Measurements from ENCODE around the gene APCDD1. TPM values are rescaled to one million over a fixed set of nuclear protein-coding genes. Genes with fewer than 3 reads are reported as not detected.

APCDD1 gene
- polyA plus RNA-seq, 1 donor from 2014 or later: not detected

- H3K4me3 Mint-ChIP-seq: no peak overlapping the region
- no peaks in the 10 kb centered on the region for H3K9me3 Mint-ChIP-seq
- no peaks in the 10 kb centered on the region for H3K4me1 Mint-ChIP-seq
- no peak overlapping the region for H3K27ac Mint-ChIP-seq
- no peaks in the 10 kb centered on the region for H3K36me3 Mint-ChIP-seq
- peaks cover 4% of the 10 kb centered on the region for H3K27me3 Mint-ChIP-seq
These were observed 10.0 kb upstream of the APCDD1 start for GRCh38 chr18:10444314-10445006.

GRCh38 chr18:10449396-10449795, 5.0 kb upstream of the APCDD1 start:
- no peak overlapping the region for H3K4me3 Mint-ChIP-seq
- H3K4me1 Mint-ChIP-seq: peaks cover 3 to 5% (median 5%) of the 10 kb centered on the region in 3 donors
- no peak overlapping the region for H3K27ac Mint-ChIP-seq
- peaks cover 14% of the 10 kb centered on the region for H3K27me3 Mint-ChIP-seq
- H3K36me3 Mint-ChIP-seq: no peaks in the 10 kb centered on the region
- H3K9me3 Mint-ChIP-seq: no peaks in the 10 kb centered on the region

GRCh38 chr18:10450986-10451385, 3.4 kb upstream of the APCDD1 start:
- Mint-ChIP-seq H3K4me1 (peaks cover 3 to 11% (median 5%) of the 10 kb centered on the region in 3 donors), H3K9me3 (no peaks in the 10 kb centered on the region), H3K27ac (no peak overlapping the region), H3K4me3 (no peak overlapping the region), H3K27me3 (peaks cover 21% of the 10 kb centered on the region), H3K36me3 (no peaks in the 10 kb centered on the region)

GRCh38 chr18:10453261-10453805, 1.1 kb upstream of the APCDD1 start:
- Mint-ChIP-seq H3K27ac (peak overlapping the region in 1 of 3 donors; percentile 3), H3K4me1 (peaks cover 3 to 11% (median 5%) of the 10 kb centered on the region in 3 donors), H3K9me3 (peaks cover 0 to 2% (median 0%) of the 10 kb centered on the region in 3 donors), H3K27me3 (peaks cover 33% of the 10 kb centered on the region), H3K4me3 (peak overlapping the region in 2 of 4 donors; percentile 64 to 86), H3K36me3 (peaks cover 1% of the 10 kb centered on the region)

- Mint-ChIP-seq H3K27me3 (peaks cover 36% of the 10 kb centered on the region), H3K4me3 (peak overlapping the region; percentile 69 to 92 (median 80)), H3K36me3 (peaks cover 1% of the 10 kb centered on the region), H3K9me3 (peaks cover 0 to 2% (median 0%) of the 10 kb centered on the region in 3 donors), H3K4me1 (peaks cover 3 to 11% (median 5%) of the 10 kb centered on the region in 3 donors), H3K27ac (no peak overlapping the region)
These were observed 484 bp downstream of the APCDD1 start for GRCh38 chr18:10454681-10455557.

- Mint-ChIP-seq H3K36me3 (peaks cover 1% of the 10 kb centered on the region), H3K4me1 (peaks cover 3 to 11% (median 5%) of the 10 kb centered on the region in 3 donors), H3K4me3 (peak overlapping the region in 3 of 4 donors; percentile 69 to 87 (median 73)), H3K9me3 (peaks cover 0 to 2% (median 0%) of the 10 kb centered on the region in 3 donors), H3K27me3 (peaks cover 35% of the 10 kb centered on the region), H3K27ac (no peak overlapping the region)
These were observed 1.5 kb downstream of the APCDD1 start for GRCh38 chr18:10455726-10456453.

GRCh38 chr18:10456718-10457117, 2.3 kb downstream of the APCDD1 start:
- no peak overlapping the region for H3K27ac Mint-ChIP-seq
- H3K9me3 Mint-ChIP-seq: peaks cover 0 to 2% (median 0%) of the 10 kb centered on the region in 3 donors
- H3K4me3 Mint-ChIP-seq: peak overlapping the region in 2 of 4 donors; percentile 3 to 56
- H3K27me3 Mint-ChIP-seq: peaks cover 30% of the 10 kb centered on the region
- peaks cover 3 to 11% (median 5%) of the 10 kb centered on the region in 3 donors for H3K4me1 Mint-ChIP-seq
- H3K36me3 Mint-ChIP-seq: peaks cover 1% of the 10 kb centered on the region

GRCh38 chr18:10457128-10457527, 2.7 kb downstream of the APCDD1 start:
- Mint-ChIP-seq H3K27ac (no peak overlapping the region), H3K4me1 (peaks cover 3 to 11% (median 5%) of the 10 kb centered on the region in 3 donors), H3K4me3 (no peak overlapping the region), H3K36me3 (peaks cover 1% of the 10 kb centered on the region), H3K27me3 (peaks cover 30% of the 10 kb centered on the region), H3K9me3 (peaks cover 0 to 2% (median 0%) of the 10 kb centered on the region in 3 donors)

GRCh38 chr18:10457767-10458166, 3.3 kb downstream of the APCDD1 start:
- Mint-ChIP-seq H3K4me3 (no peak overlapping the region), H3K27me3 (peaks cover 26% of the 10 kb centered on the region), H3K27ac (no peak overlapping the region), H3K36me3 (peaks cover 1% of the 10 kb centered on the region), H3K4me1 (peaks cover 0 to 11% (median 5%) of the 10 kb centered on the region in 3 donors), H3K9me3 (peaks cover 0 to 4% (median under 1%) of the 10 kb centered on the region in 3 donors)

- Mint-ChIP-seq H3K27ac (no peak overlapping the region), H3K4me3 (no peak overlapping the region), H3K9me3 (peaks cover 0 to 7% (median 3%) of the 10 kb centered on the region in 3 donors), H3K27me3 (peaks cover 25% of the 10 kb centered on the region), H3K4me1 (peaks cover 0 to 6% (median 0%) of the 10 kb centered on the region in 3 donors), H3K36me3 (peaks cover 1% of the 10 kb centered on the region)
These were observed 4.3 kb downstream of the APCDD1 start for GRCh38 chr18:10458691-10459090.

- H3K27me3 Mint-ChIP-seq: peaks cover 25% of the 10 kb centered on the region
These were observed 5.2 kb downstream of the APCDD1 start for GRCh38 chr18:10459587-10459986.

GRCh38 chr18:10460414-10461018, 6.1 kb downstream of the APCDD1 start:
- Mint-ChIP-seq H3K36me3 (peaks cover 1% of the 10 kb centered on the region), H3K27me3 (peaks cover 21% of the 10 kb centered on the region), H3K4me1 (peaks cover 0 to 2% (median 0%) of the 10 kb centered on the region in 3 donors), H3K4me3 (no peak overlapping the region), H3K27ac (no peak overlapping the region), H3K9me3 (peaks cover 0 to 7% (median 3%) of the 10 kb centered on the region in 3 donors)

More at GRCh38 chr18:10459587-10459986, 5.2 kb downstream of the APCDD1 start:
- Mint-ChIP-seq H3K9me3 (peaks cover 0 to 7% (median 3%) of the 10 kb centered on the region in 3 donors), H3K4me3 (no peak overlapping the region), H3K36me3 (peaks cover 1% of the 10 kb centered on the region), H3K27ac (no peak overlapping the region), H3K4me1 (peaks cover 0 to 6% (median 0%) of the 10 kb centered on the region in 3 donors)

GRCh38 chr18:10461989-10462388, 7.6 kb downstream of the APCDD1 start:
- no peak overlapping the region for H3K27ac Mint-ChIP-seq
- H3K36me3 Mint-ChIP-seq: peaks cover 1% of the 10 kb centered on the region
- H3K27me3 Mint-ChIP-seq: peaks cover 9% of the 10 kb centered on the region
- no peak overlapping the region for H3K4me3 Mint-ChIP-seq
- no peaks in the 10 kb centered on the region for H3K4me1 Mint-ChIP-seq
- H3K9me3 Mint-ChIP-seq: peaks cover 0 to 5% (median 3%) of the 10 kb centered on the region in 3 donors

- Mint-ChIP-seq H3K36me3 (no peaks in the 10 kb centered on the region), H3K9me3 (peaks cover 0 to 5% (median 3%) of the 10 kb centered on the region in 3 donors)
These were observed 8.2 kb downstream of the APCDD1 start for GRCh38 chr18:10462597-10462996.

More at GRCh38 chr18:10462597-10462996, 8.2 kb downstream of the APCDD1 start:
- peak overlapping the region in 1 of 4 donors; percentile 59 for H3K4me3 Mint-ChIP-seq
- H3K27me3 Mint-ChIP-seq: peaks cover 6% of the 10 kb centered on the region
- no peaks in the 10 kb centered on the region for H3K4me1 Mint-ChIP-seq
- no peak overlapping the region for H3K27ac Mint-ChIP-seq
